Right atrium auricular region (tissue), 2 donors: Measurements from ENCODE around the gene RFTN1. TPM values are rescaled to one million over a fixed set of nuclear protein-coding genes. Genes with fewer than 3 reads are reported as not detected.

Experiments
- DNase-seq: peaks from one replicate; pipeline ENCODE4 v3.0.0-alpha.2; 2019; ENCODE audit warnings: low spot score
- H3K27ac ChIP-seq, 2 donors: fragments of 200-600 bp; sonication (generic); 1 replicate in 1 of 2; 2 replicates in 1 of 2; pipeline ENCODE4 v1.5.1; 2016 to 2019
- H3K27me3 ChIP-seq, 2 donors: fragments of 200-600 bp; sonication (generic); one replicate each; pipeline versions ENCODE4 v1.5.1 to v1.6.0; 2017 to 2019
- H3K36me3 ChIP-seq: fragments of 200-600 bp; sonication (generic); one replicate; pipeline ENCODE4 v1.5.1; 2016
- H3K4me1 ChIP-seq, 2 donors: fragments of 200-600 bp; sonication (generic); one replicate each; pipeline versions ENCODE4 v1.5.1 to v1.6.0; 2017 to 2019
- H3K4me3 ChIP-seq, 2 donors: fragments of 200-600 bp; sonication (generic); 1 replicate in 1 of 2; 2 replicates in 1 of 2; pipeline ENCODE4 v1.5.1; 2017 to 2019; ENCODE audit warnings: mild to moderate bottlenecking in 1 of 2, moderate library complexity in 1 of 2
- H3K9me3 ChIP-seq, 2 donors: fragments of 200-600 bp; sonication (generic); one replicate each; pipeline ENCODE4 v1.5.1; 2019
- total RNA-seq, 2 donors: library from RNA; depleted of rRNA; stranded (reverse); fragments of >200 nt; gene quantifications; one replicate each; pipeline ENCODE4 v1.1.0, GENCODE V29; 2016
- TF ChIP-seq, protein P1 (sequence below), 2 donors: fragments of 200-600 bp; sonication (generic); IDR thresholded peaks; one replicate each; pipeline ENCODE4 v1.5.1; 2019; ENCODE audit warnings: antibody characterized with exemption in 2 of 2

Gene RFTN1
- total RNA-seq, 2 donors from 2014 or later = 15.9 to 33.6 TPM

DNA sequence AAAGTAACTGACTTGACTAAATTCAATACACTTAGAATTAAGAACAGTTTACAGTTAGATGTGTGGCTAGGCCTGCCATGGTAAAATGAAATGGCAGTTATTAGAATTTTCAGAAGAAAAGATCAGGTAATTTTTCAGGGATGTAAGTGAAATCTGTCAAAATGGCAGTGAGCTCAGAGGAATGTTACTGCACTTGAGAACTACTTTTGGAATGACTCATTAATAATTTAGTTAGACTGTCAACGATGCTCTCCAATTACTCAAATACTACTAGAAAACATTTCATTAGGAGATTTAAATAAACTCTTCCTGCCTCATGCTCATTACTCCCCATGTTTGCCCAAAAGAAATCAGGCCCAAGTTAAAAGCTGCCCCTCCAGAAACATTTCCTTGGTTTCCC lies 84.4 kb downstream of the RFTN1 start:
- H3K36me3 ChIP-seq = no peaks in the 10 kb centered on the region
- H3K4me3 ChIP-seq = no peak overlapping the region
- H3K4me1 ChIP-seq = peaks cover 0 to 13% of the 10 kb centered on the region in 2 donors
- DNase-seq = no peak
- H3K9me3 ChIP-seq = no peaks in the 10 kb centered on the region
- H3K27me3 ChIP-seq = no peaks in the 10 kb centered on the region
- TF ChIP-seq, protein P1, sequence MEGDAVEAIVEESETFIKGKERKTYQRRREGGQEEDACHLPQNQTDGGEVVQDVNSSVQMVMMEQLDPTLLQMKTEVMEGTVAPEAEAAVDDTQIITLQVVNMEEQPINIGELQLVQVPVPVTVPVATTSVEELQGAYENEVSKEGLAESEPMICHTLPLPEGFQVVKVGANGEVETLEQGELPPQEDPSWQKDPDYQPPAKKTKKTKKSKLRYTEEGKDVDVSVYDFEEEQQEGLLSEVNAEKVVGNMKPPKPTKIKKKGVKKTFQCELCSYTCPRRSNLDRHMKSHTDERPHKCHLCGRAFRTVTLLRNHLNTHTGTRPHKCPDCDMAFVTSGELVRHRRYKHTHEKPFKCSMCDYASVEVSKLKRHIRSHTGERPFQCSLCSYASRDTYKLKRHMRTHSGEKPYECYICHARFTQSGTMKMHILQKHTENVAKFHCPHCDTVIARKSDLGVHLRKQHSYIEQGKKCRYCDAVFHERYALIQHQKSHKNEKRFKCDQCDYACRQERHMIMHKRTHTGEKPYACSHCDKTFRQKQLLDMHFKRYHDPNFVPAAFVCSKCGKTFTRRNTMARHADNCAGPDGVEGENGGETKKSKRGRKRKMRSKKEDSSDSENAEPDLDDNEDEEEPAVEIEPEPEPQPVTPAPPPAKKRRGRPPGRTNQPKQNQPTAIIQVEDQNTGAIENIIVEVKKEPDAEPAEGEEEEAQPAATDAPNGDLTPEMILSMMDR (IDR thresholded peaks at IDR 0.05) = no peak
- no peak overlapping the region for H3K27ac ChIP-seq

DNA sequence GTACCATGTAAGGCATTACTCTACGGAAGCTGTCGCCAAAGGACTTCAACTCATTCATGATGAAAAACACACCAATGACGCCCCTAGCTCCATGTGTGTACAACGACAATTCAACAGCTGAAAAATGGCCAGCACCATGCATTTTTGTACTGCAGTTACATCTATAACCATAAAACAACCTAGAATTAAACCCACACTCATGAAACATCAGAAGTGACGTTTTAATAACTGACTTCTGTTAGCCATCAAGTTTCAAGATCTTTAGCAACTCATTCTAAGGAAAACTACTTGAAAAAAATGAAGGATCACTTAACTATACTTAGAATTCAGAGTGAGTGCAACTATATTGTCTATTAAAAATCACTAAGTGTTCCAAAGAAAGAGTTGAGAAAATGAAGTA lies 84.9 kb downstream of the RFTN1 start:
- TF ChIP-seq, protein P1 (IDR thresholded peaks at IDR 0.05) = no peak

DNA sequence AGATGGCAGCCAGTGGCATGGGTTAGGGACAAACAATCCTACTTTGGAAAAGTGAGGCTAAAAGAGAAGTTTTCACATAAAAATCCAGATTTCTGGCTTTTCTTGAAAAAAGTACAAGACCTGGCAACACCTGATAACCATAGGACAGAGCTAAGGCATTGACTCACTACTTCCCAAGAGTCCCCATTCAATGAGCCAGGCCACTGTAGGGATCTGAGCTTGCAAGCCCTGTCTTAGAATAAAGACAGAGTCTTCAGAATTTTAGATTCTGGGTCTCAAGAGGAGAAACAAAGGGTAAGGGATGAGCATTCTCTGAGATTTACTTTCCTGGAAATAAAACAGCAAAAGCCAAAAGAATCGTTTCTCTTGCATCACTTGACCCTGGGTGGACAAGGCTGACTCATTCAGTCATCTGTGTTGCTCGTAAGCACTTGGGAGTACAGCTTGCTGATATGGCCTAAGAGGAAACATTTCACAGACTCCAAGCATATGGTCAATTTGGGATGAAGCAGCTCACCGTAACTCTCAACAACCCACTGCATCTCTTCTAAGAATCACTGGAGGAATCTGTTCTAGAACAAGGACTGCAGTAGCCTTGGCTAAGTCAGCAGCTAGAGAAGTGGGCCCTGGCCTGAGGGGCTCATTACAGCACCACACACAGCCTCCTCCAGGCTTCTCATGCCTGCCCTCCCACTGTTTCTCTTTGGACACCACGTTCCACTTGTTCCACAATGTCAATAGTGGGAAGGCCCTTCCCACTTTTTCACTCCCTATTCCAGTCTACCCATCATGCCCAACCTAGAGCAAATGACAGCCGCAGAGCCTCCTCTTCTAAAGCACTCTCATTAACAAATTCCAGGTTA lies 86.2 kb downstream of the RFTN1 start:
- TF ChIP-seq, protein P1 (IDR thresholded peaks at IDR 0.05) = no peak
- H3K4me1 ChIP-seq = peaks cover 0 to 13% of the 10 kb centered on the region in 2 donors
- H3K27me3 ChIP-seq = no peaks in the 10 kb centered on the region
- no peaks in the 10 kb centered on the region for H3K36me3 ChIP-seq
- H3K4me3 ChIP-seq = no peak overlapping the region
- H3K27ac ChIP-seq = peak overlapping the region; percentile 44 to 58
- no peaks in the 10 kb centered on the region for H3K9me3 ChIP-seq
- no peak for DNase-seq

More for the DNA sequence above, 84.9 kb downstream of the RFTN1 start:
- Histone ChIP-seq H3K4me3 (no peak overlapping the region), H3K27me3 (no peaks in the 10 kb centered on the region), H3K4me1 (peaks cover 0 to 13% of the 10 kb centered on the region in 2 donors), H3K36me3 (no peaks in the 10 kb centered on the region), H3K27ac (no peak overlapping the region), H3K9me3 (no peaks in the 10 kb centered on the region)
- DNase-seq = no peak

DNA sequence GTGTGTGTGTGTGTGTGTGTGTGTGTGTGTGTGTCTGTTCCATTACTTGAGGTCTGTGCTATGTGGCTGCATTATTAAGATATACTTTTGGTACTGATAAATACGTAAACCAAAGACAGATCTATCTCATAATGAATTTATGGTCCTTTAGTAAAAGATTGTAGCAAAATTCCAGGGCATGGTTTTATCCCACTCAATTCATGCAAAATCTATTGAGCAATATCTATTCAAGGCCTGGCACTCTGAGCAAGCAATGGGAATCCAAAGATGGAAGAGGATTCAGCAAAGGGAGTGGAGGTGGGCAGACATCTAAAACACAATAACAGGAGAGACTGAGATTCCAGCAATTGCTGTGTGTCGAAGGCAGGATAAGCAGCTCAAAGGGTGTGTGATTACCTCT lies 86.8 kb downstream of the RFTN1 start:
- Histone ChIP-seq H3K36me3 (no peaks in the 10 kb centered on the region), H3K9me3 (no peaks in the 10 kb centered on the region), H3K4me1 (peaks cover 0 to 13% of the 10 kb centered on the region in 2 donors), H3K27me3 (no peaks in the 10 kb centered on the region), H3K4me3 (no peak overlapping the region), H3K27ac (peak overlapping the region; percentile 17 to 58)
- TF ChIP-seq, protein P1 (IDR thresholded peaks at IDR 0.05) = no peak
- no peak for DNase-seq

DNA sequence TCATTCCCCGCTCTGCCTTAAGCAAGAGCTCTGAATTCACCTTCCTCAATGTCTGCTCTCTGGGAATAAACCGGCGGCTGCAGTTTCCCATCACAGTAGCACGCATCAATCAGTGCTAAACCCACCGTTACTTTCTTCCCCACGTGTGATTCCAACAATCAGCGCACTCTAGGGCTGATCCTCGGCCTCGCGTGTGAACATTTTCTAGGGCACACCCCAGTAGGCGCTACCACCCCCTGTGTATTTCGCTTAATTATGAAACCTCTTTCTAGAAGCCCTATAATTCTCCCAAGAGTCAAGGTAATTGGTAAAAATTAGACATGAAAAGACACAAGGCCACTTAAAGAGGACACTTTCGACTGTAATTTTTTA lies 87.5 kb downstream of the RFTN1 start:
- Histone ChIP-seq H3K27ac (no peak overlapping the region), H3K36me3 (no peaks in the 10 kb centered on the region), H3K4me1 (peaks cover 0 to 13% of the 10 kb centered on the region in 2 donors), H3K4me3 (no peak overlapping the region), H3K27me3 (no peaks in the 10 kb centered on the region), H3K9me3 (no peaks in the 10 kb centered on the region)
- TF ChIP-seq, protein P1 (IDR thresholded peaks at IDR 0.05) = no peak
- no peak for DNase-seq
